ENCODE results near the gene SEL1L2.

GRCh38 chr20:13841206-13841605 lies 149.2 kb downstream of the SEL1L2 start:
- TF ChIP-seq POLR2A (IDR thresholded peaks at IDR 0.05; ENCODE audit: low read depth, low read length), result no peak
- no peak for TF ChIP-seq POLR2AphosphoS5 (IDR thresholded peaks at IDR 0.05; ENCODE audit: low read depth, low read length)
- no peak for TF ChIP-seq TAF1 (IDR thresholded peaks at IDR 0.05; ENCODE audit: borderline replicate concordance, low read depth, low read length)
